Astrocyte (in vitro differentiated cells and primary cell): Measurements from ENCODE around the gene TRIP10.

ENCODE experiments used
- EZH2 ChIP-seq: IDR thresholded peaks from 2 replicates; pipeline ENCODE4 v1.6.1; 2012; ENCODE audit warnings: mild to moderate bottlenecking, low read length, inconsistent platforms; ENCODE audit not compliant: insufficient read depth
- TF ChIP-seq, protein P1 (sequence below): IDR thresholded peaks from 2 replicates; pipeline ENCODE4 v1.5.1; 2011; ENCODE audit warnings: low read depth, mild to moderate bottlenecking, inconsistent platforms, low read length, moderate library complexity; ENCODE audit not compliant: insufficient read depth

DNA sequence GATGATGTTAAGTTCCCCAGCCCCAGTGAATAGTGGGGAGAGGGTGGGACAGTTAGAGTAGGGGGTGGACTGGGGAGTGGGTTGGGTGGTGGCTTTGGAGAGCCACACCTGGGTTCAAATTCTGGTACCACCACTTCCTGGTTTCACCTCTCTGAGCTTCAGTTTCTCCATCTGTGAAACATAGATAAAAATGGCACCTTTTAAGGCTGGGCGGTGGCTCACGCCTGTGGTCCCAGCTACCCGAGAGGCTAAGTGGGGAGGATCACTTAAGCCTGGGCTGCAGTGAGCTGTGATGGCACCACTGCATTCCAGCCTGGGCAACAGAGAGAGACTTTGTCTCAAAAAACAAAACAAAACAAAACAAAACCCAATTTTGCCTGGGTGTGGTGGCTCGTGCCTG is 38.9 kb downstream of the TRIP10 start:
- TF ChIP-seq, protein P1, sequence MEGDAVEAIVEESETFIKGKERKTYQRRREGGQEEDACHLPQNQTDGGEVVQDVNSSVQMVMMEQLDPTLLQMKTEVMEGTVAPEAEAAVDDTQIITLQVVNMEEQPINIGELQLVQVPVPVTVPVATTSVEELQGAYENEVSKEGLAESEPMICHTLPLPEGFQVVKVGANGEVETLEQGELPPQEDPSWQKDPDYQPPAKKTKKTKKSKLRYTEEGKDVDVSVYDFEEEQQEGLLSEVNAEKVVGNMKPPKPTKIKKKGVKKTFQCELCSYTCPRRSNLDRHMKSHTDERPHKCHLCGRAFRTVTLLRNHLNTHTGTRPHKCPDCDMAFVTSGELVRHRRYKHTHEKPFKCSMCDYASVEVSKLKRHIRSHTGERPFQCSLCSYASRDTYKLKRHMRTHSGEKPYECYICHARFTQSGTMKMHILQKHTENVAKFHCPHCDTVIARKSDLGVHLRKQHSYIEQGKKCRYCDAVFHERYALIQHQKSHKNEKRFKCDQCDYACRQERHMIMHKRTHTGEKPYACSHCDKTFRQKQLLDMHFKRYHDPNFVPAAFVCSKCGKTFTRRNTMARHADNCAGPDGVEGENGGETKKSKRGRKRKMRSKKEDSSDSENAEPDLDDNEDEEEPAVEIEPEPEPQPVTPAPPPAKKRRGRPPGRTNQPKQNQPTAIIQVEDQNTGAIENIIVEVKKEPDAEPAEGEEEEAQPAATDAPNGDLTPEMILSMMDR = no peak
- no peak for TF ChIP-seq EZH2
